ENCODE measurements around the gene SPTBN1.

DNA sequence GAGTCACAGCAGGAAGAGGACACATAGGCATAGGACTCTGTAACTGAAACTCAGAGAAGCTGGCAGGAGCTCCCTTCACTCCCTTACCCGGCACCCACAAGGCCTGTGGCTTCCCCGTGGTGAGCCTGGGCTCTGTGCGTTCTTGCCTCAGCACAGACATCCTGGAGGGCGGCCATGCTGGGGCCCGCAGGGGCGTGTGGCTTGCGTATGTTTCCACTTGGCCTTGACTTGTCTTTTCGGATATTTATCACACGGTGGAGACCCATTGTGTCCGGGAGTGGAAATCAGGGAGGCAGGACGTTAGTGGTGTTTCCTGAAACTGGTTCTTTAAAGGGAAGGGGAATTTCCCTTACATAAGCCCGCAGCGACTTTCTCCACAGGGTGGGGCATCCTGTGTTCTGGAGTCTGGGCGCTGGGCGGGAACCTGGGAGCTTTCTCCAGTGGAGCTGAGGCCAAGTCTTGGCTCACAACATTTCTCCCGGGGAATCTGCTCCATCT is 217.4 kb downstream of the SPTBN1 start:
- no peak for TF ChIP-seq POLR2A (IDR thresholded peaks at IDR 0.05; ENCODE audit: low read depth, low read length)
- no peak for TF ChIP-seq RAD21 (IDR thresholded peaks at IDR 0.05; ENCODE audit: low read length)
- no peak for TF ChIP-seq CEBPB (IDR thresholded peaks at IDR 0.05; ENCODE audit: low read depth, low read length)
- TF ChIP-seq, protein P1, sequence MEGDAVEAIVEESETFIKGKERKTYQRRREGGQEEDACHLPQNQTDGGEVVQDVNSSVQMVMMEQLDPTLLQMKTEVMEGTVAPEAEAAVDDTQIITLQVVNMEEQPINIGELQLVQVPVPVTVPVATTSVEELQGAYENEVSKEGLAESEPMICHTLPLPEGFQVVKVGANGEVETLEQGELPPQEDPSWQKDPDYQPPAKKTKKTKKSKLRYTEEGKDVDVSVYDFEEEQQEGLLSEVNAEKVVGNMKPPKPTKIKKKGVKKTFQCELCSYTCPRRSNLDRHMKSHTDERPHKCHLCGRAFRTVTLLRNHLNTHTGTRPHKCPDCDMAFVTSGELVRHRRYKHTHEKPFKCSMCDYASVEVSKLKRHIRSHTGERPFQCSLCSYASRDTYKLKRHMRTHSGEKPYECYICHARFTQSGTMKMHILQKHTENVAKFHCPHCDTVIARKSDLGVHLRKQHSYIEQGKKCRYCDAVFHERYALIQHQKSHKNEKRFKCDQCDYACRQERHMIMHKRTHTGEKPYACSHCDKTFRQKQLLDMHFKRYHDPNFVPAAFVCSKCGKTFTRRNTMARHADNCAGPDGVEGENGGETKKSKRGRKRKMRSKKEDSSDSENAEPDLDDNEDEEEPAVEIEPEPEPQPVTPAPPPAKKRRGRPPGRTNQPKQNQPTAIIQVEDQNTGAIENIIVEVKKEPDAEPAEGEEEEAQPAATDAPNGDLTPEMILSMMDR (conservative IDR thresholded peaks at IDR 0.05; ENCODE audit: low read depth, low read length) = no peak
- TF ChIP-seq BHLHE40 (IDR thresholded peaks at IDR 0.05; ENCODE audit: low read depth, low read length) = no peak

All from IMR-90 (cell line).